ENCODE results near the gene DEGS1.

DNA sequence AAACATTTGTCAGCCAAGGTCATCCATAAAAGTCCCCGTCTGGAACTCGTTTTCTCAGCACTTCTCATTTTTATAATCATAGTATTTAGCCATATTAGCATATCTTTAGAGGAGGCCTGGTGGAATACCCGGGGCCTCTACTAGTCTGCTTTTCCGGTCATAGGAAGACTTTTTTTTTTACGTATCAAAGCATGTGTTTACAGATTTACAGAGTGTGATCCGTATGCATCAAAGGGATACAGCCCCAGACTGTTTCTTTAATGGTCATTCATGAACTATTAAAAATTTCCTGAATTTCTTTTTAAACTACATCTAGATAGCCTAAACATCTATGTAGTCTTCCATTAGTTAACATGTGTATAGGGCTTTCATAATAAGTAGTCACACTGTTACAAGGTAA is 23.5 kb upstream of the DEGS1 start:
- TF ChIP-seq, protein P1, sequence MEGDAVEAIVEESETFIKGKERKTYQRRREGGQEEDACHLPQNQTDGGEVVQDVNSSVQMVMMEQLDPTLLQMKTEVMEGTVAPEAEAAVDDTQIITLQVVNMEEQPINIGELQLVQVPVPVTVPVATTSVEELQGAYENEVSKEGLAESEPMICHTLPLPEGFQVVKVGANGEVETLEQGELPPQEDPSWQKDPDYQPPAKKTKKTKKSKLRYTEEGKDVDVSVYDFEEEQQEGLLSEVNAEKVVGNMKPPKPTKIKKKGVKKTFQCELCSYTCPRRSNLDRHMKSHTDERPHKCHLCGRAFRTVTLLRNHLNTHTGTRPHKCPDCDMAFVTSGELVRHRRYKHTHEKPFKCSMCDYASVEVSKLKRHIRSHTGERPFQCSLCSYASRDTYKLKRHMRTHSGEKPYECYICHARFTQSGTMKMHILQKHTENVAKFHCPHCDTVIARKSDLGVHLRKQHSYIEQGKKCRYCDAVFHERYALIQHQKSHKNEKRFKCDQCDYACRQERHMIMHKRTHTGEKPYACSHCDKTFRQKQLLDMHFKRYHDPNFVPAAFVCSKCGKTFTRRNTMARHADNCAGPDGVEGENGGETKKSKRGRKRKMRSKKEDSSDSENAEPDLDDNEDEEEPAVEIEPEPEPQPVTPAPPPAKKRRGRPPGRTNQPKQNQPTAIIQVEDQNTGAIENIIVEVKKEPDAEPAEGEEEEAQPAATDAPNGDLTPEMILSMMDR (IDR thresholded peaks at IDR 0.05) = no peak
- no peak for TF ChIP-seq POLR2A (IDR thresholded peaks at IDR 0.05)
